SU-DHL-6 (cell line): ENCODE data around the gene NUP155.

Experiments
- EZH2phosphoT487 ChIP-seq: fragments of 200-600 bp; sonication (generic), shearing (Covaris generic); conservative IDR thresholded peaks from 2 replicates; pipeline ENCODE4 v1.6.1; 2018; ENCODE audit warnings: mild to moderate bottlenecking, antibody characterized with exemption, low read length, moderate library complexity, mixed read lengths
- TF ChIP-seq, protein P1 (sequence below): fragments of 200-600 bp; sonication (generic); IDR thresholded peaks from one replicate; pipeline ENCODE4 v1.5.1; 2017; ENCODE audit warnings: antibody characterized with exemption, mild to moderate bottlenecking, low read length, moderate library complexity; ENCODE audit not compliant: insufficient read depth, poor library complexity, severe bottlenecking

GRCh38 chr5:37283214-37283820 is 87.6 kb downstream of the NUP155 start:
- TF ChIP-seq EZH2phosphoT487, result no peak
- TF ChIP-seq, protein P1, sequence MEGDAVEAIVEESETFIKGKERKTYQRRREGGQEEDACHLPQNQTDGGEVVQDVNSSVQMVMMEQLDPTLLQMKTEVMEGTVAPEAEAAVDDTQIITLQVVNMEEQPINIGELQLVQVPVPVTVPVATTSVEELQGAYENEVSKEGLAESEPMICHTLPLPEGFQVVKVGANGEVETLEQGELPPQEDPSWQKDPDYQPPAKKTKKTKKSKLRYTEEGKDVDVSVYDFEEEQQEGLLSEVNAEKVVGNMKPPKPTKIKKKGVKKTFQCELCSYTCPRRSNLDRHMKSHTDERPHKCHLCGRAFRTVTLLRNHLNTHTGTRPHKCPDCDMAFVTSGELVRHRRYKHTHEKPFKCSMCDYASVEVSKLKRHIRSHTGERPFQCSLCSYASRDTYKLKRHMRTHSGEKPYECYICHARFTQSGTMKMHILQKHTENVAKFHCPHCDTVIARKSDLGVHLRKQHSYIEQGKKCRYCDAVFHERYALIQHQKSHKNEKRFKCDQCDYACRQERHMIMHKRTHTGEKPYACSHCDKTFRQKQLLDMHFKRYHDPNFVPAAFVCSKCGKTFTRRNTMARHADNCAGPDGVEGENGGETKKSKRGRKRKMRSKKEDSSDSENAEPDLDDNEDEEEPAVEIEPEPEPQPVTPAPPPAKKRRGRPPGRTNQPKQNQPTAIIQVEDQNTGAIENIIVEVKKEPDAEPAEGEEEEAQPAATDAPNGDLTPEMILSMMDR, result no peak
